ENCODE results near the gene ADD1.

- no peak for TF ChIP-seq POLR2A (IDR thresholded peaks at IDR 0.05)
- no peak for TF ChIP-seq EP300 (IDR thresholded peaks at IDR 0.05)
Observed at GRCh38 chr4:2873329-2873728, 29.7 kb downstream of the ADD1 start.

Data from tibial nerve (tissue), 3 donors.